SK-N-SH treated with all-trans-retinoic acid at 6 μM for 48 hours (cell line): ENCODE measurements around the gene FRMD5.

Experiments
- ARNTL ChIP-seq: fragments of 450-650 bp; formaldehyde crosslinking; IDR thresholded peaks from 2 replicates; pipeline ENCODE4 v1.5.0; 2020; ENCODE audit warnings: low read depth, mild to moderate bottlenecking, moderate library complexity, borderline replicate concordance
- CSRNP3 ChIP-seq: fragments of 250-450 bp; sonication (Bioruptor Pico); IDR thresholded peaks from 2 replicates; pipeline ENCODE4 v1.5.1; 2021; ENCODE audit warnings: mild to moderate bottlenecking, moderate library complexity
- GLIS3 ChIP-seq: fragments of 250-450 bp; sonication (Bioruptor Pico); IDR thresholded peaks from 2 replicates; pipeline ENCODE4 v1.5.0; 2020; ENCODE audit warnings: mild to moderate bottlenecking, moderate library complexity
- SNAI2 ChIP-seq: fragments of 250-450 bp; sonication (Bioruptor Pico); IDR thresholded peaks from 2 replicates; pipeline ENCODE4 v1.5.0; 2020; ENCODE audit warnings: mild to moderate bottlenecking, moderate library complexity
- ZNF8 ChIP-seq: fragments of 450-650 bp; formaldehyde crosslinking; IDR thresholded peaks from 2 replicates; pipeline ENCODE4 v1.5.0; 2020; ENCODE audit warnings: mild to moderate bottlenecking, moderate library complexity

- TF ChIP-seq GLIS3 (CRISPR knock-in tag) (no peak), CSRNP3 (CRISPR knock-in tag) (no peak), ZNF8 (CRISPR knock-in tag) (no peak), ARNTL (CRISPR knock-in tag) (no peak), SNAI2 (no peak)
Observed at GRCh38 chr15:44096596-44096995, 98.5 kb downstream of the FRMD5 start.
